GM12891 (cell line): ENCODE results near the gene ABHD2.

Experiments
- POLR2A ChIP-seq: IDR thresholded peaks from 2 replicates; pipeline ENCODE4 v1.6.1; 2011; ENCODE audit warnings: low read depth, low read length, control low read depth
- POLR2AphosphoS5 ChIP-seq: IDR thresholded peaks from 2 replicates; pipeline ENCODE4 v1.6.1; 2011; ENCODE audit warnings: low read depth, low read length, control low read depth
- TAF1 ChIP-seq: IDR thresholded peaks from 2 replicates; pipeline ENCODE4 v1.6.1; 2011; ENCODE audit warnings: low read depth, low read length, control low read depth

DNA sequence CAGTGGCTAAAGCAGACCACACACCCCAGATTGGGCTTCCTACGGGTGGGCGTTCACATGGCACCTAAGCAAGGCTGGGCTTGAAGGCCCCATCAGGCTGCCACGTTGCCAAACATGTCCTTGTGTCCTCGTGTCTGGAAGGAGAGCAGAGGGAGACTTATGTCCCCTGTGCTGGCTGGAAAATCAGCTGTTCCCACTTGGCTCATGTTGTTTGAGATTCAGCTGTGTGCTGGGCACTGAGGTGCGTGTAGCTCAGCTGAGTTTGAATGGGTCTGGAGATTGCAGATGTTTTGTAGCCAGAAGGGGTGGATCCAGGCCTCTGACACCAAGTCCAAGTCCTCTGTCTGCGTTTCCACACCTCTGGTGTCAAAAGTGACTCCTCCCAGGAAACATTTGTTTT, 98.5 kb downstream of the ABHD2 start:
- TF ChIP-seq POLR2AphosphoS5 (no peak), POLR2A (no peak), TAF1 (no peak)
